ENCODE data around the gene MGAT5.

Gene MGAT5

DNA sequence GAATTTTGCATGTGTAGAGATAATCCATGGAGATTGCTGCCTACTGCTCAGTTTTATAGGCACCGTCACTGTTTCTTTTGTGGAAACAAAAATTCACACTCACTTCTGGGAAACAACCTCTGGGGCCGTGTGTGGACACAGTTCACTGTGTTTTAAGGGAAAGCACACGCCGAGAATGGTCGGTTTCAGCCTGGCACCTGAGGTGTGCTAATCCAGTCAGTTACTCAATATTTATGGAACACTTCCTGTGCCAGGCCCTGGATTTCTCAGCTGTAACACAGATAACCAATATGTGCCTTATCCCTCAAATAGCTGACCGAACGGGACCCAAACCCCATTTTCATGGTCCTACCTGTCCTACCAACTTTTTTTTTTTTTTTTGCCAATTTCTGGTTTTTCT lies 179.6 kb downstream of the MGAT5 start:
- TF ChIP-seq EZH2 (IDR thresholded peaks at IDR 0.05; ENCODE audit: borderline replicate concordance, low read length) = no peak
- TF ChIP-seq, protein P1, sequence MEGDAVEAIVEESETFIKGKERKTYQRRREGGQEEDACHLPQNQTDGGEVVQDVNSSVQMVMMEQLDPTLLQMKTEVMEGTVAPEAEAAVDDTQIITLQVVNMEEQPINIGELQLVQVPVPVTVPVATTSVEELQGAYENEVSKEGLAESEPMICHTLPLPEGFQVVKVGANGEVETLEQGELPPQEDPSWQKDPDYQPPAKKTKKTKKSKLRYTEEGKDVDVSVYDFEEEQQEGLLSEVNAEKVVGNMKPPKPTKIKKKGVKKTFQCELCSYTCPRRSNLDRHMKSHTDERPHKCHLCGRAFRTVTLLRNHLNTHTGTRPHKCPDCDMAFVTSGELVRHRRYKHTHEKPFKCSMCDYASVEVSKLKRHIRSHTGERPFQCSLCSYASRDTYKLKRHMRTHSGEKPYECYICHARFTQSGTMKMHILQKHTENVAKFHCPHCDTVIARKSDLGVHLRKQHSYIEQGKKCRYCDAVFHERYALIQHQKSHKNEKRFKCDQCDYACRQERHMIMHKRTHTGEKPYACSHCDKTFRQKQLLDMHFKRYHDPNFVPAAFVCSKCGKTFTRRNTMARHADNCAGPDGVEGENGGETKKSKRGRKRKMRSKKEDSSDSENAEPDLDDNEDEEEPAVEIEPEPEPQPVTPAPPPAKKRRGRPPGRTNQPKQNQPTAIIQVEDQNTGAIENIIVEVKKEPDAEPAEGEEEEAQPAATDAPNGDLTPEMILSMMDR (IDR thresholded peaks at IDR 0.05; ENCODE audit: low read length) = no peak
- Histone ChIP-seq H3K36me3 (ENCODE audit: insufficient read depth, low read length) (peaks cover 97% of the 10 kb centered on the region), H3K4me3 (ENCODE audit: low read depth, low read length, poor library complexity, severe bottlenecking) (no peak overlapping the region), H3F3A (ENCODE audit: insufficient read depth, low read length) (no peaks in the 10 kb centered on the region), H3K27me3 (ENCODE audit: insufficient read depth, low read length) (no peaks in the 10 kb centered on the region), H3K9ac (ENCODE audit: low read length) (no peak overlapping the region), H3K4me1 (ENCODE audit: insufficient read depth, low read length, severe bottlenecking) (no peaks in the 10 kb centered on the region), H3K4me2 (ENCODE audit: low read length) (no peak overlapping the region), H3K9me3 (ENCODE audit: low read length) (no peaks in the 10 kb centered on the region), H3K27ac (ENCODE audit: low read depth, low read length, poor library complexity, severe bottlenecking) (no peak overlapping the region), H2AFZ (ENCODE audit: low read length) (no peak overlapping the region), H3K9me2 (ENCODE audit: low read depth, low read length) (no peaks in the 10 kb centered on the region), H4K20me1 (ENCODE audit: insufficient read depth, low read length) (no peaks in the 10 kb centered on the region), H3K79me2 (ENCODE audit: insufficient read depth, low read length) (no peaks in the 10 kb centered on the region)

DNA sequence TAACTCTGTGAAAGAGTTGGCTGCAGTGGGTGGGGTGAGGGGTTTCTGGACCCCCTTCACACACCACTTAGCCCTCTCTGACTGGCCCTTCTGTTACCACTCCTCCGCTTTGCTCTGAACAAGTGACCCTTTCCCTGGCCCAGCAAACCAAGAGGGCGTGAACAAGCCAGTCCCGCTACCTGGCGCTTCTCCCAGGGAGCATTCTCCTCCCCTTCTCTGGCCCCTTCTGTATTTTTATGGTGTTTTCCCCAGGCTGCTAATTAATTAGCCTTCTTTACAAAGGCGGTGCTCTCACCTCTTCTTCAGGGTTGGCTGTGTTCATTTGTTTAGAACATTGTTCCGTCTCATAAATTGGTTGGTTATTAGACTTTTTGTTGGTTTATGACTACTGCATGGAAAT lies 180.1 kb downstream of the MGAT5 start:
- H3K9me2 ChIP-seq (ENCODE audit: low read depth, low read length) = no peaks in the 10 kb centered on the region
- no peak overlapping the region for H2AFZ ChIP-seq (ENCODE audit: low read length)
- H3F3A ChIP-seq (ENCODE audit: insufficient read depth, low read length) = no peaks in the 10 kb centered on the region
- no peak overlapping the region for H3K9ac ChIP-seq (ENCODE audit: low read length)
- H3K79me2 ChIP-seq (ENCODE audit: insufficient read depth, low read length) = no peaks in the 10 kb centered on the region
- no peaks in the 10 kb centered on the region for H3K9me3 ChIP-seq (ENCODE audit: low read length)
- no peaks in the 10 kb centered on the region for H4K20me1 ChIP-seq (ENCODE audit: insufficient read depth, low read length)
- no peaks in the 10 kb centered on the region for H3K4me1 ChIP-seq (ENCODE audit: insufficient read depth, low read length, severe bottlenecking)
- H3K36me3 ChIP-seq (ENCODE audit: insufficient read depth, low read length) = peaks cover 97% of the 10 kb centered on the region
- H3K27me3 ChIP-seq (ENCODE audit: insufficient read depth, low read length) = no peaks in the 10 kb centered on the region
- no peak for TF ChIP-seq EZH2 (IDR thresholded peaks at IDR 0.05; ENCODE audit: borderline replicate concordance, low read length)
- TF ChIP-seq, protein P1 (IDR thresholded peaks at IDR 0.05; ENCODE audit: low read length) = no peak
- H3K4me3 ChIP-seq (ENCODE audit: low read depth, low read length, poor library complexity, severe bottlenecking) = no peak overlapping the region
- H3K27ac ChIP-seq (ENCODE audit: low read depth, low read length, poor library complexity, severe bottlenecking) = no peak overlapping the region
- H3K4me2 ChIP-seq (ENCODE audit: low read length) = no peak overlapping the region

GRCh38 chr2:134435505-134435904 lies 181.6 kb downstream of the MGAT5 start:
- Histone ChIP-seq H3K79me2 (ENCODE audit: insufficient read depth, low read length) (no peaks in the 10 kb centered on the region), H3K9me3 (ENCODE audit: low read length) (no peaks in the 10 kb centered on the region), H3K27ac (ENCODE audit: low read depth, low read length, poor library complexity, severe bottlenecking) (no peak overlapping the region), H2AFZ (ENCODE audit: low read length) (no peak overlapping the region), H3K36me3 (ENCODE audit: insufficient read depth, low read length) (peaks cover 92% of the 10 kb centered on the region), H4K20me1 (ENCODE audit: insufficient read depth, low read length) (no peaks in the 10 kb centered on the region), H3K4me2 (ENCODE audit: low read length) (no peak overlapping the region), H3K9ac (ENCODE audit: low read length) (no peak overlapping the region), H3K4me1 (ENCODE audit: insufficient read depth, low read length, severe bottlenecking) (no peaks in the 10 kb centered on the region), H3K9me2 (ENCODE audit: low read depth, low read length) (no peaks in the 10 kb centered on the region), H3F3A (ENCODE audit: insufficient read depth, low read length) (no peaks in the 10 kb centered on the region), H3K27me3 (ENCODE audit: insufficient read depth, low read length) (no peaks in the 10 kb centered on the region), H3K4me3 (ENCODE audit: low read depth, low read length, poor library complexity, severe bottlenecking) (no peak overlapping the region)
- TF ChIP-seq EZH2 (IDR thresholded peaks at IDR 0.05; ENCODE audit: borderline replicate concordance, low read length) = no peak
- TF ChIP-seq, protein P1 (IDR thresholded peaks at IDR 0.05; ENCODE audit: low read length) = no peak
